Right atrium auricular region (tissue), 2 donors: Measurements from ENCODE around the gene AQP1. TPM values are rescaled to one million over a fixed set of nuclear protein-coding genes. Genes with fewer than 3 reads are reported as not detected.
A peak's percentile ranks its signal among the peaks of the same experiment; 100 is the strongest.

Experiments used
- DNase-seq: peaks from one replicate; pipeline ENCODE4 v3.0.0-alpha.2; 2019; ENCODE audit warnings: low spot score
- H3K27ac ChIP-seq, 2 donors: fragments of 200-600 bp; sonication (generic); 1 replicate in 1 of 2; 2 replicates in 1 of 2; pipeline ENCODE4 v1.5.1; 2016 to 2019
- H3K27me3 ChIP-seq, 2 donors: fragments of 200-600 bp; sonication (generic); one replicate each; pipeline versions ENCODE4 v1.5.1 to v1.6.0; 2017 to 2019
- H3K36me3 ChIP-seq: fragments of 200-600 bp; sonication (generic); one replicate; pipeline ENCODE4 v1.5.1; 2016
- H3K4me1 ChIP-seq, 2 donors: fragments of 200-600 bp; sonication (generic); one replicate each; pipeline versions ENCODE4 v1.5.1 to v1.6.0; 2017 to 2019
- H3K4me3 ChIP-seq, 2 donors: fragments of 200-600 bp; sonication (generic); 1 replicate in 1 of 2; 2 replicates in 1 of 2; pipeline ENCODE4 v1.5.1; 2017 to 2019; ENCODE audit warnings: mild to moderate bottlenecking in 1 of 2, moderate library complexity in 1 of 2
- H3K9me3 ChIP-seq, 2 donors: fragments of 200-600 bp; sonication (generic); one replicate each; pipeline ENCODE4 v1.5.1; 2019
- total RNA-seq, 2 donors: library from RNA; depleted of rRNA; stranded (reverse); fragments of >200 nt; gene quantifications; one replicate each; pipeline ENCODE4 v1.1.0, GENCODE V29; 2016
- TF ChIP-seq, protein P1 (sequence below), 2 donors: fragments of 200-600 bp; sonication (generic); IDR thresholded peaks; one replicate each; pipeline ENCODE4 v1.5.1; 2019; ENCODE audit warnings: antibody characterized with exemption in 2 of 2

AQP1 gene
- total RNA-seq, 2 donors from 2014 or later: 353 to 517 TPM

DNA sequence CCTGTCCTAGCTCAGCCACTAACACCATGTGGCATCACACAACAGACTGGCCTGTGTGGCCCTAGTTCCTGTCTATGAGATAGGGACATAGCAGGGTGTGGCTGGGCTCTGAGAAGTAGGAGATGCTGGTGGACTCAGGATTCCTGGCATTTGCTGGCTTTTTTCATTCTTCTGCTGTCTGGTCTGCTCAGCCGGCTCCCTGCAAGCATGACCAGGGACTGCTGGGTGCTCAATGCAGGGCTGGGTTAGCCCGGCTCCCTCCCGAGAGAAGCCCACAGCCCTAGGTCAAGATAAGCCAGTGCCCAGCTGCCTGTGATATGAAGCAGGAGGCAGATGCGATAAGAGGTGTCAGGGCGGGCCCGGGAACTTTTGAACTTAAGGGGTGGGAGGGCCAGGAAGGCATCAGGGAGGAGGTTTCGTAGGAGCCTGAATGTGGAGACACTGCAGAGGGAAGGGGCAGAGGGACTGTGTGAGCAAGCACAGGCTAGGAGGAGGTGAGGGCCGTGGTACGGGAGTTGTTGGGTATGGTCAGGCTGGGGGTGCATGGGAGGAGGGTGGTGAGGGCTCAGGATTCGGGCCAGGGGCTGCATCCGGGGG, 3.5 kb downstream of the AQP1 start:
- TF ChIP-seq, protein P1, sequence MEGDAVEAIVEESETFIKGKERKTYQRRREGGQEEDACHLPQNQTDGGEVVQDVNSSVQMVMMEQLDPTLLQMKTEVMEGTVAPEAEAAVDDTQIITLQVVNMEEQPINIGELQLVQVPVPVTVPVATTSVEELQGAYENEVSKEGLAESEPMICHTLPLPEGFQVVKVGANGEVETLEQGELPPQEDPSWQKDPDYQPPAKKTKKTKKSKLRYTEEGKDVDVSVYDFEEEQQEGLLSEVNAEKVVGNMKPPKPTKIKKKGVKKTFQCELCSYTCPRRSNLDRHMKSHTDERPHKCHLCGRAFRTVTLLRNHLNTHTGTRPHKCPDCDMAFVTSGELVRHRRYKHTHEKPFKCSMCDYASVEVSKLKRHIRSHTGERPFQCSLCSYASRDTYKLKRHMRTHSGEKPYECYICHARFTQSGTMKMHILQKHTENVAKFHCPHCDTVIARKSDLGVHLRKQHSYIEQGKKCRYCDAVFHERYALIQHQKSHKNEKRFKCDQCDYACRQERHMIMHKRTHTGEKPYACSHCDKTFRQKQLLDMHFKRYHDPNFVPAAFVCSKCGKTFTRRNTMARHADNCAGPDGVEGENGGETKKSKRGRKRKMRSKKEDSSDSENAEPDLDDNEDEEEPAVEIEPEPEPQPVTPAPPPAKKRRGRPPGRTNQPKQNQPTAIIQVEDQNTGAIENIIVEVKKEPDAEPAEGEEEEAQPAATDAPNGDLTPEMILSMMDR (IDR thresholded peaks at IDR 0.05): no peak
- Histone ChIP-seq H3K9me3 (no peaks in the 10 kb centered on the region), H3K27ac (peak overlapping the region; percentile 82 to 94), H3K4me3 (peak overlapping the region; percentile 17 to 54), H3K4me1 (peaks cover 0 to 99% of the 10 kb centered on the region in 2 donors), H3K27me3 (no peaks in the 10 kb centered on the region), H3K36me3 (no peaks in the 10 kb centered on the region)
- DNase-seq: no peak

DNA sequence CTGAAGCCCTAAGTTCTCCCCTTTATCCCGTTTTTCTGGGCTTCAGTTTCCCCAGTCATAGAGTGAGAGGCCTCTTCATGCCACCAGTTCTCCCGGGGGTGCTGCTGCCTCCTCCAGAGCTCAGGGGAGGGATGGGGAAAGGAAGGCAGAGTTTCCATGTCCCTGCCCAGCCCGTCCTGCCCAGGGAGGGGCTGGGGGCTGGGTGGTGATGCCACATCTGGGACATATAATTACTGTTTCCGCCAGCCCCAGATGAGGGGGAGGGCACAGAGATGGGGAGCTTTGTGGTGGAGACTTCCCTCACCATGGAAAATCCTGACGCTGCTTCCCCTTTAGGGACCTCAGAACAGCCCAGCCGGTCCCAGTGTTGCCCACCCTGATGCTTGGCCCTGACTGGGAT, 4.1 kb downstream of the AQP1 start:
- Histone ChIP-seq H3K4me3 (peak overlapping the region; percentile 17 to 54), H3K27ac (peak overlapping the region; percentile 82 to 94), H3K9me3 (no peaks in the 10 kb centered on the region), H3K36me3 (no peaks in the 10 kb centered on the region), H3K4me1 (peaks cover 0 to 99% of the 10 kb centered on the region in 2 donors), H3K27me3 (no peaks in the 10 kb centered on the region)
- DNase-seq: no peak
- TF ChIP-seq, protein P1 (IDR thresholded peaks at IDR 0.05): no peak

DNA sequence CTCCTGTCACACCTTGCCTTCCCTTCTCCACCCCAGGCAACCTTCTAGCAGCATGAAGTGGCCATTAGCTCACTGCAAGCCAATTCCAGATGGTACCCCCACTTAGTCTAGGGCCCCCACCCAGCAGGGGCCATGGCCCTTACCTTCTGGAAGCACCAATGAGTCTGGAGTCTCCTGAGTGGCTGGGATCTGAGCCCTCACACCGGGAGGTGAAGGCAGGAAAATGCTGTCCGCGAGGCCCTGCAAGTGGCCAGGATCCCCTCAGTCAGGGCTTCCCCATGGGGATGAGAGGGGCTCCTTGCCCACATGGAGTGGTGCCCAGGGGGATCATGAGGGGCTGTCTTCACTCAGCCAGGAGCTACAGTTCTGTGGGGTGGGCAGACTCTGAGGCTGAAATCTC, 4.6 kb downstream of the AQP1 start:
- DNase-seq: no peak
- Histone ChIP-seq H3K9me3 (no peaks in the 10 kb centered on the region), H3K4me1 (peaks cover 0 to 99% of the 10 kb centered on the region in 2 donors), H3K27me3 (no peaks in the 10 kb centered on the region), H3K4me3 (peak overlapping the region; percentile 5 to 54), H3K36me3 (no peaks in the 10 kb centered on the region), H3K27ac (peak overlapping the region; percentile 82 to 94)
- TF ChIP-seq, protein P1 (IDR thresholded peaks at IDR 0.05): no peak

DNA sequence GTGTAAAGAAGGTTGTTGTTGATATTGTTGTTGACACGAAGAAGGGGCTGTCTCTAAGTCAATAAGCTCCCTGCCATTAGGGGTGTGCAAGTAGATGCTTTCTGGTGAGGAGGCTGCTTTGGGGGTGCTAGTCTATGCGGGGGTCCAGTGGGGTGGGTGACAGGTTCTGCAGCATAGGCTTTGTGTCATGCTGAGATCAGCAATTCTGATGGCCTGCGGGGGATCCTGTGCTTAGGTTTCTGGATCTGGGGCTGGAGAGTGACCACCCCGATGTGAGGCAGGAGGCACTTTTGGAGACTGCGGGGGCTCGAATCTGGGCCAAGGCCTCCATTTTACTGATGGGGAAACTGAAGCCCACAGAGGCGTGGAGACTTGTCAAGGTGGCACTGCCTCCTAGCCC, 5.1 kb downstream of the AQP1 start:
- TF ChIP-seq, protein P1 (IDR thresholded peaks at IDR 0.05): no peak
- Histone ChIP-seq H3K27ac (peak overlapping the region; percentile 82 to 94), H3K4me1 (peaks cover 0 to 99% of the 10 kb centered on the region in 2 donors), H3K9me3 (no peaks in the 10 kb centered on the region), H3K4me3 (peak overlapping the region; percentile 5 to 54), H3K36me3 (no peaks in the 10 kb centered on the region), H3K27me3 (no peaks in the 10 kb centered on the region)
- DNase-seq: no peak

DNA sequence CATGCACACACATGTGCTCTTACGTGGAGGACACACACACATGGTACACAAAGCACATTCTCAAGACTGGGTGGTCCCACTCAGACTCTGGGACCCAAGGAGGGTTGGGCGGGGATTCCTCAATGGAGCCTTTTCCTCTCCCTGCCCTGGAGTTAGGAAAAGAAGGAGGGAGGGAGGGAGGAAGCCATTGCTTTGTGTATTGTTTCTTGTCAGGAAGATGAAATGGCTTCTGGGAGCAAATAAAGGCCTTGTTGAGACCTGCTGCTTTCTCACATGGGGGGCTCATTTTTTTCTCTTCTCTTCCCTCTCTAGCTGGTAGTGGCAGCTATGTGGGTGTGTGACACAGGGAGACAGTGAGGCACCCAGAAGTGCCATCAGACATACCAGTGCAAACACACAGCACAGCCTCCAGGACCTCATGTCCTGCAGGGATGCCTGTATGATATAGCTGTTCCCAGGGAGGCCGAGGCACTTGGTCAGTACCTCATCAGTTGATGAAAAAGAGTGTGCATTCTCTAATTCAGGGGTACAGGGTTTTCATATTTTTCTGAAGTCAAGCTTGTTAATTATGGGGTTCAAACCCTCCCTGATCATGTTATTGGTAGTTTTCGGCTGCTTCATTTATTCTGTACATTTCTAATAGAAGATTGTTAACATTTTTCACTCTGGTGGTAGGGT, 5.7 kb downstream of the AQP1 start:
- H3K4me1 ChIP-seq: peaks cover 0 to 99% of the 10 kb centered on the region in 2 donors
- H3K27me3 ChIP-seq: no peaks in the 10 kb centered on the region
- TF ChIP-seq, protein P1 (IDR thresholded peaks at IDR 0.05): no peak
- H3K36me3 ChIP-seq: peaks cover under 1% of the 10 kb centered on the region
- no peaks in the 10 kb centered on the region for H3K9me3 ChIP-seq
- DNase-seq: no peak
- H3K27ac ChIP-seq: peak overlapping the region; percentile 82 to 94
- H3K4me3 ChIP-seq: no peak overlapping the region
